GM21825 (cell line): ENCODE data around the gene SORBS1.
"Not testable (repeated sequence)": the region's sequence is repeated elsewhere in the genome, so short reads cannot be mapped to it uniquely, and the experiment has no call there.

ENCODE experiments used
- ATAC-seq: cut with Tn5 transposase; IDR thresholded peaks from one replicate; pipeline ENCODE4 v1.9.1; 2021; ENCODE audit warnings: mild to moderate bottlenecking, moderate library complexity; ENCODE audit not compliant: unreplicated experiment

SORBS1 gene

DNA sequence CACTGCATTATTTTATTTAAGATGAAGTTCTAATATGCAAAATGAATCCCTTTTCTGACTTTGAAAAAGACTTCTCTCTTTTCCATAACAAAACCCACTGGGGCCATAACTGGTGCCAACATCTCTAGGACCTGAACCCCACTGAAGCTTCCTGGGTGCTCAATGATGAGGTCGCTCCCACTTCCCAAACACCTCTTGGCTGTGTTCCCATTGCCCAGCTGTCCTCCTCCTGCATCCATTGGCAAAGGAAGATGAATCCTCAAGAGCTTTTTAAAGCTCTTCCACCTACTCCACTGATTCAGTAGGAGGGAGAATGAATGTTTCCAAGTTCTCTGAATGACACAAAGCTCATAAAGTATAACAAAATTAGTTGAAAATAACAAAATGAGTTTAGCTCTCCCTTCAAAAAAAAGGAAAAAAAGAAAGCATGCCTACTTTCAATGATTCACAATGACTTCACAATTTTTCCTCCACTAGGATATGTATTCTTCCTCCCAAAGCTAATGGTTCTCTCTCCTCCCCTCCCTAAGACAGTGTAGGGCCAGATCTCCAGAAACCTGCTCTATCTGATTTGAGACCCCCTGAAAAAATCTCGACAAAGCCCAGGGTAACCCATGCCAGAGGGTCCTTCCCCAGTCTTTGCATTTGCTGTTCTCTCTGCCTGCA is 64.8 kb downstream of the SORBS1 start:
- no peak for ATAC-seq

DNA sequence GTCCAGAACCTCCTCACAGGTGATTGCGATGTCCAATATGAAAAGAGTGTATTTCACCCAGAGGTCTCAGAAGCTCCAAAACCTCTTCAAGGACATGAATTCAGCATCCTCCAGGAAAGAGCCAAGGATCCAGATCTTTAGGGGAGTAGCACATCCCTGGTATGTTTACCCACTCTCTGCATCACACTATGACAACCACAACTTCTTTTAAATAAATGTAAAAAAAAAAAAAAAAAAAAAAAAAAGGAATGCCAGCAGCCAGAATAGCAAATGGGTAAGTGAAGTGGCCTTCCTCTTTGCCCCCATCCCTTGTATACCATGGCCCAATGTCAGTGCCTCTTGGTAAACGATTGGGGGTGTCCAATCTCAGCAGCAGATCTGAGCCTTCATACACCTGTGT is 67.3 kb downstream of the SORBS1 start:
- no peak for ATAC-seq

DNA sequence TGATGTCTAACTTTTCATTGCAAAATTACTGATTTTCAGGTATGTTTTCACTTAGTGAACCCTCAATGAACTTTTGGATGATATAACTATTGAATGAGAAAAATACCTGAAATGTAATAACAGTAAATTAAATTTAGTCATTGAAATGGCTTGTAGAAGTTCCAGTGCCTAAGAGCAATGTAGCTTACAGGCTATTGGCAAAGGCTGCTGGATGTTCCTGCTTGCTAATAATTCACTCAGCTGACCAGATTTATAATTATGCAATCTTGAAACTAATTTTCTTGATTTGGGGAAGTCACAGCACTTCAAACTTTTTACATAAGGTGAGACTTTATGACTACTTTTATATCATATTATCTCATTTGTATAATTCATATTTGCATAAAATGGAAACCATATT is 73.2 kb downstream of the SORBS1 start:
- ATAC-seq, result no peak

DNA sequence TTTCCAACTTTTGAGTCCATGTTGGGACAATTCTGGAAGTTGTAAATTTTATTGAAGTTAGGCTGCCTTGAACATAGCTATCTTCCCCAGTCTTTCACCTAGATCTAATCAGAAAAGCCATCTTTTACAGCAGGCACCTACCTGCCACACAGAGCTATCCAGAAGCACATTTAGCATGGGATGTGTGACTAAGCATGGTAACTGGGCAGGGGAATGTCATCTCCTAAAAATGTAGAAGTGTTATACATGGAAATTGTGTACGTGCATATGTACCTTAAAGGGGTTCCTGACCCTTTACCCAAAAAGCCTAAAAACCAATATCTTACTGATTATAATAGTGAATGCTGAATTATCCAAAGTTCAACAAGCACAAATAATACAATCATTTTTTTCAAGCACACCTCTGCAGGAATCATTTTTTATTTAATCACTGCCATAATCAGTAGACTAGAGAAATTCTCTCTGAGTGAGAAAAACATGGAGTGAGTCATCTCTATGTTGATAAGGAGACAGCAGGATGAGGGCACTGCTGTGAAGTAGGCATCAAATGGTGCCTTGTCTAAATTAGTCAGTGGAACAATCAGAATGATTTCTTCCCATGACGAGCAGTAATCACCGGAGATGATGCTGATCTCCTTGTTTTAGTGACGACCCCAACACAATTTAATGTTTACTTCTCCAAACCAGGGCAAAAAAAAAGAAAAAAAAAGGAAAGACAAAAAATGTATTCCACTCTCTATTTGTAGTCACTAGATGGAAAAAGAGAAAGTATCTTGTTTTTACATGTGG is 75.9 kb downstream of the SORBS1 start:
- ATAC-seq, result no peak

DNA sequence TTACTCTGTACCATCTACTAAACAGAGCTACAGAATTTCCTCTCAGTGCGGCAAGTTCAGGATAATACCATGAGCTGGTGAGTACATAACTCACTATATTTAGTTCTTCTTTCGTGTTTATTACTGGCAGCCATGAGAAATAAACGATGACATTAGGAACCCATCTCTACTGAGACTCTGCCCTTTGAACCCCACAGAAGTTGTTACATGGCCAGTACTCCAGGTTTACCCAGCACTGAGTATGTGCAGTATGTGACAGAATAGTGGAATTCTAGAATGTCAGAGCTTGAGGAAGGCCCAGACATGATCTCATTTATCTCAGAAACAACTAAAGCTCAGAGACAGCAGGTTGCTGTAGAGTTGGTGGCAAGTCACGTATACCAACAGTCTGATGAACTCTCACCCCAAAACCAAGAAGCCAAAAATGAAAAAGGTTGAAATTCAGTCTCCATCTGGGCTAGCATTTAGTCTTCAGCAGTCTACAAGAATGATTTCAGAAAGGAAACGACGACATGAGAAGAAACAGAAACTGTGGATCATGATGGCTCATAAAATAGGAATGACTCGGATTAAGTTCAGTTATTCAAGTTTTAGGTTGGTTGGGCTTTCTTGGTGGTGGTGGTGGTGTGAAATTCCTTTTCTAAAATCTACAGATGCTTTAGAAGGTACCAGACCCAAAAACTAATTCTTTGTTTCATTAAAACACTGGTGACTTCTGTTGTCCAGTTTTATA is 78.5 kb downstream of the SORBS1 start:
- no peak for ATAC-seq

DNA sequence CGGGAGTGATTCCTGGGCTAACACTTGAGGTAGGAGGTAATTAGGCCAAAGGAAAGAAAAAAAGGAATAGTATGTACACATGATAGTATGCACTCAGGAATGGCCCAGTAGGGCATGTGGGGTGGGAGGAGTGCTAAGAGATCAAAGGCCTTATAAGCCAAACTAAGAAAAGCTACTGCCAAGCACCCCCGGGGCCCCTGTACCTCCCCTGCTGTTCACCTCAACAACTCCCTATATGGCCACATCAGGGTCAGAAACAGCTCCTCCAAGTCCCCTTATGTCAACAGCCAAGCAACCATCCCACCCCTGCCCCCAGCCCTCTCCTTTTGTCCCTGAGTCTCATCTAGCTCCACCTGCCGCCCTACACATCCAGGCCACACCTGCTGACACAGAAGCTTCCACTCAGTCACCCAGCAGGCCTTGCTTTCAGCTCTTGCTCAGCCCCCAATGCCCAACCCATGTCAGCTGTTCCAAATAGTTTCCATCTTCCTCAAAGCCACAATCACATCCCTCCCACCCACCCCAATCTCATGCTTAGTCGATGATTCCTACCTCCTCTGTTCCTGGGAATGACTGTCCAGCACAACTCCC is 80.2 kb downstream of the SORBS1 start:
- no peak for ATAC-seq

DNA sequence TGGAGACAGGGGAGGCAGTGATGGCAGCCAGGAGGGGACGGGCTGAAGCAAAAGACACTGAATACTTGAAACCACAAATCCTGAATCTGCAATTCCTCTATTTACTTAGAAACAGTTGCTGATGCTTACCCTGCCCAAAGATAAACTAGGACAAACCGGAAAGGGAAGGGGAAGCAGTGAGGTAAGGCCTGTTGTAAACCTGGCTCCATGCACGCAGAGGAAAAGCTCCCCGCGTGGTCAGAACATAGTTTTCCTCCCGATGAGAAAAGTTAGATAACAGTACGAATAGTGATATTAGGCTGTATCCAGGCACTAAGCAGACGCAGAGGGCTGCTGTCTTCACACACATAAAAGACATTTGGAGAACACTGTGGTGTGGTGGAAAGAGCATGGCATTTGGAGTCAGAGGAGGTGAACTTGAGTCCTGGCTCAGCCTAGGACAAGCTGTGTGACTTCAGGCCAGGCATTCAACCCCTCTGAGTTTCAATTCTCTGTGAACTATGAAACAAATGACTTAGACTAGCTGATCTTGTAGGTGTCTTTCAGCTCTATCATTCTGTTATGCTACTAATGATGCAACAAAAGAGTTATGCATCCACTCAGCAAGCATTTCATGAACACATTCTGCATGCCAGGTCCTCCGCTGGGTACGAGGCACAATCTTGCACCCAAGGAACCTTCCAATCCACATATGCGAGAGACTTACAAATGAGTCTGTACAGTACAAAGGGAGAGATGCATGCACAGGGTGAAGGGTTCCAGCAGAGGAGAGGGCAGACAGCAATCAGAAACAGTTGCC is 80.9 kb downstream of the SORBS1 start:
- no peak for ATAC-seq

DNA sequence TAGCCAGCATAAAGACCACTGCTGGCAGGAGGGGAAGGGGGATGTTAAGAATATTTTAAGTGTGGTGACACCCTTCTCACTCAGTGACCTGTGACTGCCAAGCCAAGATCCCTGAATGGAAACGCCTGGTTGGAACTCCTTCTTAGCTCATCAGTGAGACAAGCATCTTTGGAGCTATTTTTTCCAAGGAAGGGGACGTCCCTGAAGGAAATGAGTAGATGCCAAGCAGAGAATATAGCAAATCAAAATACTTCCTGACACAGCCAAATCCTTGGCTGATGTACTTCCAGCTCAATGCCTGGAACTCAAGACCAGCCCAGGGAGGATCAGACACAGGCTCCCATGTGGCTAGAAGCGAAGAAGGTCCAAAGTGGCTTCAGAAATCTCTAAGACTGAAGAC is 82.2 kb downstream of the SORBS1 start:
- ATAC-seq, result no peak

DNA sequence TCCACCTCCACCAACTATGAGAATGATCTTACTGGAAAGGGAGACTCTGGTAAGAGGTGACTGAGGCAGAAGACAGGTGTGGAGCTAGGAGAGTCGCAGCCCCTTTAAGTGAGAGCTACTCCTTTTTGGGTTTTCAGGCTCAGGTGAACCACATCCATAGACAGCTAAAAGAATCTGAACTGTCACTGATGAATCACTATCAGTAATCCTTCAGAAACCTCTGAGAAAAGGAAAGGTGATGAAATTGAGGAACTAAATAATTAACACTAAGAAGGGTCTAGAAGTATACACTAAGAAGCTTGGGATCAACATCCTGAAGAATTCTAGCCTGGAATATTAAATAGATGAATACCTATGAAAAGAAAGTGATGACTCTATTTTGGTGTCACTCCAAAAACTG is 83.0 kb downstream of the SORBS1 start:
- no peak for ATAC-seq

DNA sequence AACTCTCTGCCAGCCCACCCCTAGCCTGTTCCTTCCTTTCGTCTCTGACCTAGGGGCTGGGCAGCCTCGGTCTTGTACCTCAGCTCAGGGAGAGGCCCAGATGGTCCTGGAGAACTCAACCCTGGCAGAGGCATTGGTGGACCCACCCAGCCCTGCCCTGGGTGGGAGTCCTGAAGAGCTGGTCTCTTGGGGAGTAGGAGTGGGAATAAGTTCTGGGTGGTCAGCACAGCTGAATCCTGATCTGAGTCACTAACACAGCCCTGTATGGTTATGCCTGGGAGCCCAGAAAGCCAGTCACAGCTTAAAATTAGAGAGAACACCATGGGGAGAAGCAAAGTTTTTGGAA is 84.0 kb downstream of the SORBS1 start:
- ATAC-seq, result no peak

DNA sequence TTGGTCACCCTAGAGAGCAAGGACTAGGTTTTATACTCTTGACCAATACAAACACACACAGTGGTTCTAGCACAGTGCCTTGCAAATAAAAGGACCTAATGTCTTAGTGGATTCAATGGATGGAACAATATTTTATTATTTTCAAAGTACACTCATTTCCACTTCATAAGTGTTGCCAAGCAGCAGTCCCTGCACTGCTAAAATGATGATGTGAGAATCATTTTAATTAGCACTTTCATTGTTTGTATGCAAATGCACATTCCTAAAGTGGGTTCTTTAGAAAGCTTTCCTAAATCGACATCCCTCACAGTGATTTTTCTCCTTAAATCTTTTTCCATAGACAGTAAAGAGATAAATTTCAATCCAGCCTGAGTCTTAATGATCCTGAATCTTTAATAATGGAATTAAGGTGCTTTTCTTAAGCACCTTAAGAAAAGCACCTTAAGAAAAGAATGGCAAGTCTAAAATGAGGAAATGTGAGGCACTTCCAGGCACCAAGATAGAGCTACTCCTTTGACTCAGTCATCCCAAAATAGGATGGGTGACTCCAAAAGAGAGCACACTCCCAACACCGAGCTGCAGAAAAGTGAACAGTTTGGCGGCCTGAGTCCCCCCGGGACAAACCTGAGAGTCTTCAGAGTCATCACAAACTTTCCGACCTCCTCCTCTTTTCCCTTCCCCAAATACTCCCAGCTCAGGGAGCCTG is 84.5 kb downstream of the SORBS1 start:
- ATAC-seq, result no peak

DNA sequence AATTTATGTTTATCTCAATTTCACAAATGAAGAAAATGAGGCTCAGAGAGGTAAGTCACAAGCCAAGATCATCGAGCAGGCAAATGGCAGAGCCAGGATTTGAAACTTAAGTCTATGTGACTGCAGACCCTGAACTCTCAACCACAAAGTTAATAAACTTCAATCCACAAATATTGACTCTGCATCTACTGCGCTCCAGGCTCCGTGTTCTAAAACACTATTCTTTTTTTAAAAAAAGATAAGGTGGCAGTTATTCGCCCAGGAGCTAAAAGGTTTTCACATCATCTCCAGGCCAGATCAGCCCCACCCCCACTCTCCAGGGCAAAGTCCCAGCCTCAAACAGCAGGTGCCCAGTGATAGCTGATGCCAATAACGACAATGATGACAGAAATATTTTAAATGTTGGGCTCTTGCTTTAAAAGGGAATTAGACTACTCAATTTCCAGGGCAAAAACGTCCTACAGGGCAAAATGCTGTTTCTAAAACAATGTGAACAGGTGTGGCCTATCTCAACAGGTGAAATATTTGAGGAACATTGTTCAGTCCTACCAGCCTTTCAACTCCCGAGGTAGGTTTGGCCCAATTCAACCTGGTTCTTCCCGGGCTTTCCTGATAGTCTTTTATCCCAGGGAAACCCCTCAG is 85.2 kb downstream of the SORBS1 start:
- no peak for ATAC-seq

DNA sequence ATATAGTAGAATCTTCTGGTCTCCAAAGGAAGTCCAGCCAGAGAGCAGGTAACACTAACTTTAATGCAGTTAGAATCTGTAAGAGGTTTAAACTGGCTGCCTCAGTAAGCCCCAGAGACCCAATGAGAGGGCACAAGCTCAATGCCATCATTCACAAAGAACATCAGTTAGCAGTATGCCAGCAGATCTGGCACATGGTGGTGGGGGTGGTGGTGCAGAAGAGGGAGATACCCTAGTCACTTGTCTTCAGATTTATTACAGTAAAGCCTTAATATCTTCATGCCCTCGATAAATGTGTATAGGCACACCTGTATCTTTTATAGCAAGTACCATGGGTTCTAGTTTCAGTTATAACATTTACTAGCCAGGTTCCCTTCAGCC is 86.2 kb downstream of the SORBS1 start:
- no peak for ATAC-seq

DNA sequence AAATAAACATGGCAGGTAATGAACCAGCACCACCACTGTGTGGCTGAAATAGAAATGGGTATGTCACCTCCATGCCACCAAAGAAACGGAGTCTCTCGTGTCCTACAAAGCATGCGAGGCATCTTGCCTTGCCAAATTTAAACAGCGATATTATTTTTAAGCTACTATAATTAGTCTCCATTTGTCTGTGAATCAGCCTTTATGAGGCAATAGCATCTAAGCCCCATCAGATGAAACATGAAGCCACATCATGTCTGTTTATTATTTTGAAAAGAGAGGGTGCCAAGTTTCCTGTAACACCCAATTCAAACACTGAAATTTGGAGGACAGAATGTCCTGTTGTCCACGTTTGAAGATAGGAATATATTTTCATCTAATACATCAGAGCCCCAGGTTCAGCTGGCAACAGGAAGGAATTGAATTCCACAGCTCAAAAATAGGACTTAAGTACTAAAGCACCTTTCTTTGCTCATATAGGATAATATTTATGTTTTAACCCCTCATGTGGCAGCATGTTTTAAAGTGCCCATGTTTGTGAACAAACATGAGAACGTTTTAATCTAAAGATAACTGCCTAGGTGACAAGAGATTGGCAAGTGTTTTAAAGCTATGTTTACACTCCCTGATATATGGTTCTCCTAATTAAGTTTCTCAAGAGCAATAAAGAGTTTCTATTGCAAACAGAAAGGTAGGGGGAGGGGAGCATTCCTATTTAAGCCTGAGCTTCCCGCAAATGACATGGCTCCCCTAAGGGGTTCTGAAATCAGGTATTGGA is 86.8 kb downstream of the SORBS1 start:
- ATAC-seq, result no peak

DNA sequence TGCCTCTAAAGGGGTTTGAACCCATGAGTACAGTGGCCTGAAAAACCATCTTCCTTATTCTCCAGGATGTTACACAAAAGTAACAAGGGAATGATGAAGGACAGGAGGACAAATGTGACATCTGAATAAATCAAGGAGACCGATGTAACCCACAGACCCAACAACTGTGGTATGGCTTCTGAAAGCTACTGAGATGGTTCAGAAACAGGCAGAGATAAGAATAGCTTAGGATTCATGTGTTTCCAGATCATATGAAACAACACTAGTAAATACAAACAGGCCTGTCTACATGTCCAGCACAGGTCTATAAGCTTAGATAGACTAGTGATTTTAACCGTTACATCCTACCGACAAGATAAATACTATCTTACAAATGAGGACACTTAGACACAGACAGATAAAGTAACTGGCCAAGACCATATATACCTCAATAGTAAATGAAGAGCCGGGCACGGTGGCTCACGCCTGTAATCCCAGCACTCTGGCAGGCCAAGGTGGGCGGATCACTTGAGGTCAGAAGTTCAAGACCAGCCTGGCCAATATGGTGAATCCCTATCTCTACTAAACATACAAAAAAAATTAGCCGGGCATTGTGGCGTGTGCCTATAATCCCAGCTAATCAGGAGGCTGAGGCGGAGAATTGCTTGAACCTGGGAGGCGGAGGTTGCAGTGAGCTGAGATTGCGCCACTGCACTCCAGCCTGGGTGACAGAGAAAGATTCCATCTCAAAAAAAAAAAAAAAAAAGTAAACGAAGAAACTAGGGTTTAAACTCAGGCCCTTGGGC is 88.7 kb downstream of the SORBS1 start:
- ATAC-seq, result no peak

DNA sequence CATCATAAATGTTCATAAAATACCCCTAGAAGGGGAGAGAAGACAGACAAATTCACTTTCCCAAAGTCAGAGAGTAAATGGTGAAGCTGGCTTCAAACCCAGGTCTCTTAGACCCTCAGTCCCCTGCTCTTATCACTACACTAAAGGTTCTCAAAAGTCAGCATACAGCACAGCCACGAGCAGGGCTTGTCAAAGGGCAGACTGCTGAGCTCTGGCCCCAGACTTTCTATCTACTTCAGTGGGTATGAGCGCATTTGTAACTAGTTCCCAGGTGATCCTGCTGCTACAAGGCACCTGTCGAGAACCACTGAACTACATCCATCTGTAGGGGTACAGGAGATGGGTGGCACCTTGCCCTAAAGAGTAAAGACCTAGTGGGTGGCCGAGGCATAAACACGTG is 91.5 kb downstream of the SORBS1 start:
- no peak for ATAC-seq

DNA sequence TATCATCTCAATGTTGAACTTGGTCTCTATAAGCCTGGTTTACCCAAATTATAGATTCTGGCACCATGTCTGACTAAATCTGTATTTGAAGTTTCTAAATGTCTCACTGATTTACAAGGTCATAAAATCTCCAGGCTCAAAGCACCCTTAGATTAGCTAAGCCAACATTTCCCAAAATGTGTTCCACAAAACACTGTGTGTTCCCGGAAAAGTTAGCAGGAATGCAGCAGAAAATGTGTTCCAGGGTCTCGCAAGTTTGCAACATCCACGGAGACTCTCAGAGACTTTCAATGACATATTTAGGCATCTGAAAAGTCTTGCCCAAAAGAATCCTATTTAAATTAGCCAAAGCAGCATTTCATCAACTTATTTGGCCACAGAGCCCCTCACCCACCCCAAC is 91.9 kb downstream of the SORBS1 start:
- ATAC-seq, result no peak

DNA sequence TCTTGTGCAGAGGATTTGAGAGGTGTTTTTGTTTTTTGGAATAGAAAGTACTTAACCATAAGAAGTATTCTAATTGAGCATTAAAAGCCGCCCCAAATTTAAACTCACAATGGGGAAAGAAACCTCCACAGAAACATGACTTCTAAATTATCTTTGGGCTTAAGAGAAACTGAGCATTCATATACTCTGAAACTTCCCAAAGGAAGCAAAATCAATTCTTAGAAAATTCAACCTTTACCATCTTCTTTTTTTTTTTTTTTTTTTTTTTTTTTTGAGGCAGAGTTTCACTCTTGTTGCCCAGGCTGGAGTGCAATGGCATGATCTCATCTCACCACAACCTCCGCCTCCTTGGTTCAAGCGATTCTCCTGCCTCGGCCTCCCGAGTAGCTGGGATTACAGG is 93.5 kb downstream of the SORBS1 start:
- not testable (repeated sequence) for ATAC-seq
